ENCODE results near the gene CDAN1.

Gene CDAN1

DNA sequence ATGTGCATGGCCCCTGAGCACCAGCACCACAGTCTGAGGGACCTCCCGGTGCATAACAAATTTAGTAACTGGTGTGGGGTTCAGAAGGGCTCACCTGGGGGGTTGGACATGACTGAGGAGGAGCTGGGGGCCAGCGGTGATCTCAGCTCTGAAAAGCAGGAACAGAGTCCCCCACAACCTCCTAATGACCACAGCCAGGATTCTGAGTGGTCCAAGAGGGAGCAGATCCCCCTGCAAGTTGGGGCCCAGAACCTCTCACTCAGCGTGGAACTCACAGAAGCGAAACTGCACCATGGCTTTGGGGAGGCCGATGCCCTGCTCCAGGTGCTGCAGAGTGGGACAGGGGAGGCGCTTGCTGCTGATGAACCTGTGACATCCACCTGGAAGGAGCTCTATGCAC lies 43.0 kb downstream of the CDAN1 start:
- ChIA-PET CTCF (no interaction called here), POLR2A (no interaction called here)
- no peak for DNase-seq (ENCODE audit: extremely low spot score)
- TF ChIP-seq FOXA1 (IDR thresholded peaks at IDR 0.05) (no peak), SP1 (IDR thresholded peaks at IDR 0.05) (no peak), L3MBTL2 (conservative IDR thresholded peaks at IDR 0.05) (no peak), BHLHE40 (IDR thresholded peaks at IDR 0.05; ENCODE audit: borderline replicate concordance) (no peak), FOXK2 (IDR thresholded peaks at IDR 0.05) (no peak), TARDBP (IDR thresholded peaks at IDR 0.05) (no peak), NFRKB (IDR thresholded peaks at IDR 0.05) (no peak), ZNF384 (IDR thresholded peaks at IDR 0.05) (no peak), HDGF (IDR thresholded peaks at IDR 0.05; ENCODE audit: borderline replicate concordance) (no peak), FOXM1 (IDR thresholded peaks at IDR 0.05; ENCODE audit: borderline replicate concordance) (no peak), ARNT (IDR thresholded peaks at IDR 0.05) (no peak), LEF1 (IDR thresholded peaks at IDR 0.05; ENCODE audit: borderline replicate concordance) (no peak), CTBP1 (IDR thresholded peaks at IDR 0.05; ENCODE audit: borderline replicate concordance) (no peak), SUZ12 (IDR thresholded peaks at IDR 0.05) (no peak), ELF4 (IDR thresholded peaks at IDR 0.05) (no peak)
- TF ChIP-seq, protein P1, sequence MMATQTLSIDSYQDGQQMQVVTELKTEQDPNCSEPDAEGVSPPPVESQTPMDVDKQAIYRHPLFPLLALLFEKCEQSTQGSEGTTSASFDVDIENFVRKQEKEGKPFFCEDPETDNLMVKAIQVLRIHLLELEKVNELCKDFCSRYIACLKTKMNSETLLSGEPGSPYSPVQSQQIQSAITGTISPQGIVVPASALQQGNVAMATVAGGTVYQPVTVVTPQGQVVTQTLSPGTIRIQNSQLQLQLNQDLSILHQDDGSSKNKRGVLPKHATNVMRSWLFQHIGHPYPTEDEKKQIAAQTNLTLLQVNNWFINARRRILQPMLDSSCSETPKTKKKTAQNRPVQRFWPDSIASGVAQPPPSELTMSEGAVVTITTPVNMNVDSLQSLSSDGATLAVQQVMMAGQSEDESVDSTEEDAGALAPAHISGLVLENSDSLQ (IDR thresholded peaks at IDR 0.05) = no peak

DNA sequence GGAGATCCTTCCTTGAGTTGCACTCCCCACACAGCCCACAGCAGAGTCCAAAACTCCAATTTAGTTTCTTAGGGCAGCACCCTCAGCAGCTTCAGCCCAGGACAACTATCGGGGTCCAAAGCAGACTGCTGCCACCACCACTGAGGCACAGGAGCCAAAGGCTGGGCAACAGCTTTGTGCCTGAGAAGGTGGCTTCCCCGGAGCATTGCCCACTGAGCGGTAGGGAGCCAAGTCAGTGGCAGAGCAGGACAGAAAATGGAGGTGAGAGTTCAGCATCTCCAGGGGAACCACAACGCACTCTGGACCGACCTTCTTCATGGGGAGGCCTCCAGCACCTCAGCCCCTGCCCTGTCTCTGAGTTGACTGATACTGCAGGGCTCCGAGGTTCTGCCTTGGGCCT lies 43.4 kb downstream of the CDAN1 start:
- TF ChIP-seq FOXM1 (IDR thresholded peaks at IDR 0.05; ENCODE audit: borderline replicate concordance) = no peak
- no peak for TF ChIP-seq ZNF384 (IDR thresholded peaks at IDR 0.05)
- TF ChIP-seq SUZ12 (IDR thresholded peaks at IDR 0.05) = no peak
- no peak for TF ChIP-seq ARNT (IDR thresholded peaks at IDR 0.05)
- TF ChIP-seq, protein P1 (IDR thresholded peaks at IDR 0.05) = no peak
- TF ChIP-seq NFRKB (IDR thresholded peaks at IDR 0.05) = no peak
- no peak for TF ChIP-seq FOXK2 (IDR thresholded peaks at IDR 0.05)
- TF ChIP-seq SP1 (IDR thresholded peaks at IDR 0.05) = no peak
- TF ChIP-seq L3MBTL2 (conservative IDR thresholded peaks at IDR 0.05) = no peak
- no peak for TF ChIP-seq CTBP1 (IDR thresholded peaks at IDR 0.05; ENCODE audit: borderline replicate concordance)
- no peak for TF ChIP-seq TARDBP (IDR thresholded peaks at IDR 0.05)
- TF ChIP-seq HDGF (IDR thresholded peaks at IDR 0.05; ENCODE audit: borderline replicate concordance) = no peak
- no peak for TF ChIP-seq ELF4 (IDR thresholded peaks at IDR 0.05)
- TF ChIP-seq FOXA1 (IDR thresholded peaks at IDR 0.05) = no peak
- no peak for TF ChIP-seq LEF1 (IDR thresholded peaks at IDR 0.05; ENCODE audit: borderline replicate concordance)
- no peak for TF ChIP-seq BHLHE40 (IDR thresholded peaks at IDR 0.05; ENCODE audit: borderline replicate concordance)
- CTCF ChIA-PET = no interaction called here
- DNase-seq (ENCODE audit: extremely low spot score) = no peak
- POLR2A ChIA-PET = no interaction called here

DNA sequence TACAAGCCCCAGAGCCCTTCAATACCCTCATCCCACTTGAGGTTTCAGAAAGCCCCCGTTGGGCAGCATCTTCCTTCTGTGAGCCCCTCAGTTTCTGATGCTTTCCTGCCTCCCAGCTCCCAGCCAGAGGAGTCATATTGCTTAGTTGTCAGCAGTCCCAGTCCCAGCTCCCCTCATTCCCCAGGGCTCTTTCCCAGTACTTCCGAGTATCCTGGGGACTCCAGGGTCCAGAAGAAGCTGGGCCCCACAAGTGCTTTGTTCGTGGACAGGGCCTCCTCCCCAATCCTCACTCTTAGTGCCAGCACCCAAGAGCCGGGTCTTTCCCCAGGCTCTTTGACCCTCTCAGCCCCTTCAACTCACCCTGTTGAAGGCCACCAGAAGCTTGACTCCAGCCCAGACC lies 43.9 kb downstream of the CDAN1 start:
- POLR2A ChIA-PET = no interaction called here
- TF ChIP-seq ARNT (IDR thresholded peaks at IDR 0.05) (no peak), ELF4 (IDR thresholded peaks at IDR 0.05) (no peak), FOXK2 (IDR thresholded peaks at IDR 0.05) (no peak), SUZ12 (IDR thresholded peaks at IDR 0.05) (no peak), HDGF (IDR thresholded peaks at IDR 0.05; ENCODE audit: borderline replicate concordance) (no peak), NFRKB (IDR thresholded peaks at IDR 0.05) (no peak), ZNF384 (IDR thresholded peaks at IDR 0.05) (no peak), CTBP1 (IDR thresholded peaks at IDR 0.05; ENCODE audit: borderline replicate concordance) (no peak), BHLHE40 (IDR thresholded peaks at IDR 0.05; ENCODE audit: borderline replicate concordance) (no peak), LEF1 (IDR thresholded peaks at IDR 0.05; ENCODE audit: borderline replicate concordance) (no peak), SP1 (IDR thresholded peaks at IDR 0.05) (no peak), L3MBTL2 (conservative IDR thresholded peaks at IDR 0.05) (no peak), TARDBP (IDR thresholded peaks at IDR 0.05) (no peak), FOXM1 (IDR thresholded peaks at IDR 0.05; ENCODE audit: borderline replicate concordance) (no peak), FOXA1 (IDR thresholded peaks at IDR 0.05) (no peak)
- TF ChIP-seq, protein P1 (IDR thresholded peaks at IDR 0.05) = no peak
- DNase-seq (ENCODE audit: extremely low spot score) = no peak
- CTCF ChIA-PET = no interaction called here

DNA sequence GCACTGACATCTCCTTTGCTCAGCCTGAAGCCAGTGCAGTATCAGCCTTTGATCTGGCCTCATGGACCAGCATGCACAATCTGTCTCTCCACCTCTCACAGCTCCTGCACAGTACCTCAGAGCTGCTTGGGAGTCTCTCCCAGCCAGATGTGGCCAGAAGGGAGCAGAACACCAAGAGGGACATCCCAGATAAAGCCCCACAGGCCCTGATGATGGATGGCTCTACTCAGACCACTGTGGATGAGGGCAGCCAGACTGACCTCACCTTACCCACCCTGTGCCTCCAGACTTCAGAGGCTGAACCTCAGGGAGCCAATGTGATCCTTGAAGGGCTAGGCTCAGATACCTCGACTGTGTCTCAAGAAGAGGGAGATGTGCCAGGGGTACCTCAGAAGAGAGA lies 44.4 kb downstream of the CDAN1 start:
- DNase-seq (ENCODE audit: extremely low spot score) = no peak
- TF ChIP-seq LEF1 (IDR thresholded peaks at IDR 0.05; ENCODE audit: borderline replicate concordance) (no peak), SP1 (IDR thresholded peaks at IDR 0.05) (no peak), FOXA1 (IDR thresholded peaks at IDR 0.05) (no peak), ZNF384 (IDR thresholded peaks at IDR 0.05) (no peak), TARDBP (IDR thresholded peaks at IDR 0.05) (no peak), ARNT (IDR thresholded peaks at IDR 0.05) (no peak), NFRKB (IDR thresholded peaks at IDR 0.05) (no peak), FOXM1 (IDR thresholded peaks at IDR 0.05; ENCODE audit: borderline replicate concordance) (no peak), SUZ12 (IDR thresholded peaks at IDR 0.05) (no peak), BHLHE40 (IDR thresholded peaks at IDR 0.05; ENCODE audit: borderline replicate concordance) (no peak), CTBP1 (IDR thresholded peaks at IDR 0.05; ENCODE audit: borderline replicate concordance) (no peak), ELF4 (IDR thresholded peaks at IDR 0.05) (no peak), FOXK2 (IDR thresholded peaks at IDR 0.05) (no peak), L3MBTL2 (conservative IDR thresholded peaks at IDR 0.05) (no peak)
- TF ChIP-seq, protein P1 (IDR thresholded peaks at IDR 0.05) = no peak
- CTCF ChIA-PET = no interaction called here
- POLR2A ChIA-PET = no interaction called here

DNA sequence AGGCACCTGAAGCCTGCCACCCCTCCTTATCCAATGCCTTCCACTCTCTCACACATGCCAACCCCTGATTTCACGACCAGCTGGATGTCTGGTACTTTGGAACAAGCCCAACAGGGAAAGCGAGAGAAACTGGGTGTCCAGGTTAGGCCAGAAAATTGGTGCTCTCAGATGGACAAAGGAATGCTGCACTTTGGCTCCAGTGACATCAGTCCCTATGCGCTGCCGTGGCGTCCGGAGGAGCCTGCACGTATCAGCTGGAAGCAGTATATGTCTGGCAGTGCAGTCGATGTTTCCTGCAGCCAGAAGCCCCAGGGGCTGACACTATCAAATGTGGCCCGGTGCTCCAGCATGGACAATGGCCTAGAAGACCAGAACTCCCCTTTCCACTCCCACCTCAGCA lies 45.2 kb downstream of the CDAN1 start:
- ChIA-PET POLR2A (no interaction called here), CTCF (no interaction called here)
- no peak for DNase-seq (ENCODE audit: extremely low spot score)
- TF ChIP-seq FOXA1 (IDR thresholded peaks at IDR 0.05) (no peak), BHLHE40 (IDR thresholded peaks at IDR 0.05; ENCODE audit: borderline replicate concordance) (no peak), CTBP1 (IDR thresholded peaks at IDR 0.05; ENCODE audit: borderline replicate concordance) (no peak), LEF1 (IDR thresholded peaks at IDR 0.05; ENCODE audit: borderline replicate concordance) (no peak), TARDBP (IDR thresholded peaks at IDR 0.05) (no peak), SUZ12 (IDR thresholded peaks at IDR 0.05) (no peak), ZNF384 (IDR thresholded peaks at IDR 0.05) (no peak)
- TF ChIP-seq, protein P1 (IDR thresholded peaks at IDR 0.05) = no peak
